Fibroblast of lung (primary cell): ENCODE results near the gene KREMEN1.

ENCODE experiments used
- CTCF ChIP-seq, 2 donors: IDR thresholded peaks in 1 of 2; conservative IDR thresholded peaks in 1 of 2; 1 replicate in 1 of 2; 2 replicates in 1 of 2; pipeline ENCODE4 v1.5.1; 2011 to 2012; ENCODE audit warnings: low read length in 2 of 2, control low read depth in 1 of 2, inconsistent platforms in 1 of 2, low read depth in 1 of 2, mild to moderate bottlenecking in 1 of 2
- EZH2 ChIP-seq: IDR thresholded peaks from 2 replicates; pipeline ENCODE4 v1.5.1; 2012; ENCODE audit warnings: low read length, control low read depth, mild to moderate bottlenecking; ENCODE audit errors: missing control alignments

- TF ChIP-seq CTCF (conservative IDR thresholded peaks at IDR 0.05 in 1 of 2, IDR thresholded peaks at IDR 0.05 in 1 of 2; ENCODE audit: low read depth in 1 of 2, low read length in 2 of 2) (no peak), EZH2 (no peak)
These were observed 74.6 kb downstream of the KREMEN1 start for GRCh38 chr22:29147331-29147899.
